HG03066 (cell line): ENCODE data around the gene VPS35L.

Experiments
- ATAC-seq: cut with Tn5 transposase; IDR thresholded peaks from one replicate; pipeline ENCODE4 v1.9.1; 2021; ENCODE audit warnings: low read depth; ENCODE audit not compliant: unreplicated experiment

The VPS35L gene

DNA sequence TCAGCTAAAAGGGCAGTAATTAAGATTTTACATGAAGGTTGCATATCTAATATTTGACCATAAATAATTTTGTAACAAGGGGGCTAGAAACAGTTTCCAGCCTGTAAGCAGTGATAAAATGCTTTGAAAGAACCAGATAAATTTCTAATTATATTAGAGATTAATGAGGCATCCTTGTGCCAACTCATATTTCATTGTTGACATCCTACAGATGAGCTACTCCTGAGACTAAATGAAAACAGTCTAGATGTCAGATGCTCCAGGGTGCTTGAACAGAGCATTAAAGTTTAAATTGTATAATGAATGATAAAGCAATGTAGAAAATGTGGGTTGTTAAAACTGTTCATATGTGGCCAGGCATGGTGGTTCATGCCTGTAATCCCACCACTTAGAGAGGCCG lies 185.9 kb downstream of the VPS35L start:
- no peak for ATAC-seq

DNA sequence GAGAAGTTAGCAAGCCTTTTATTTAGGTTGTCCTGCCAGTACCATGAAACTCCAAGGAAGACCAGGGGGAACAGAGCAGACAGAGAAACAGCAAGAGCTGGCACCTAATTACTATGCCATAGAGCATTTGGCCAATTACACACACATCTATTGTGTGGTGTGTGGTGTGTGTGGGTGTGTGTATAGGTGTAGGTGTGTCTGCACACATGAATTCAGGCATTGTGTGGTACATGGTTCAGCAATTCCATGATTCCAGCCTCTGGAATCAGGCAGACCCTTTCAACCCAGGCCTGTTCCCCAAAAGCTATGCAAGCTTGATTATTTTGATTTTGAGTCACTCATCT lies 188.3 kb downstream of the VPS35L start:
- ATAC-seq = no peak

DNA sequence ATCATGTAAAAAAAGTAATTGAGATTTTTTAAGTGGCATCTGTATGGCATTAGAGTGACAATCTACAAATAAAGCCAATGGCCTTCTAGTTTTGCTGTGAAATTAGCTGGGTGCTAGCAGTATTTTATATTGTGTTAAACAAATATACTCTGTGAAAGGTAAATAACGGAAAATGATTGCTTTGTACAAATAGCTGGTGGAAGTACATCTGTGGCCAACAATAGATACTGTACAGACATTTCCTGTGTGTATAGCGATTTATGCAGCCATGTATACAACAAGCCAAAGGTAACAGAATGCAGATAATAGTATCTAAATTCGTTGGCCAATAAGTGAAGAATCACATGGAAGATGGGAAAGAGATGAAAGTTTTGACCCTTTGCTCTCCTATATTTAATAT lies 189.2 kb downstream of the VPS35L start:
- ATAC-seq = no peak

DNA sequence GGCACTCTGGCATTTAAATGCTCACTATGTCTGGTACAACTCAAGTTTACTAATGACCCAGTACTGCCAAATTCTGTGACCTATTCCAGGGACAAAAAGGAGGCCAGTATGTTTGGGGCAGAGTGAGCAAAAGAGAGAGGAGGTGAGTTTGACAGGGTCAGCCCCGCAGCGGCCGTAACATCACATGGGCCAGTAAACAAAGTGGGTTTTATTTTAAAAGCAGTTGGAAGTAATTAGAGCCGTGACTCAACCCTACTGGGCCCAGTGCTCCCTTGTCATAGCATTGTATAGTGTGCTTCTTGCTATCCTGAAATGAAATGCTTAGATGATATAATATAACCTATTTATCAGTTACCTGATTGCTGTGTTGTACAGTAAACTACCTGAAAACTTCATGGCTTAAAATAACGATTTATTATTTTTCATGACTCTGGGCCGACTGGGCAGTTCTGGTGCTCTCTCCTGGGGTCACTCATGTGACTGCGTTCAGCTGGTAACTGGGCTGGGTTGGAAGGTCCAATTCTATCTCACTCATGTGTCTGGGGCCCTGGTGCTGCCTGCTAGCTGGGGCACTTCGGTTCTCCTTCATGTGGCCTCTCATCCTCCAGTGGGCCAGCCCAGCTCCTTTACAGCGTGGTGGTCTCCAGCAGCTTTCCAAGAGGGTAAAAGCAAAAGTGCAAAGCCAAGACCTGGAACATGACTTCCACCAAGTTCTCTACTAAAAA lies 189.9 kb downstream of the VPS35L start:
- no peak for ATAC-seq

DNA sequence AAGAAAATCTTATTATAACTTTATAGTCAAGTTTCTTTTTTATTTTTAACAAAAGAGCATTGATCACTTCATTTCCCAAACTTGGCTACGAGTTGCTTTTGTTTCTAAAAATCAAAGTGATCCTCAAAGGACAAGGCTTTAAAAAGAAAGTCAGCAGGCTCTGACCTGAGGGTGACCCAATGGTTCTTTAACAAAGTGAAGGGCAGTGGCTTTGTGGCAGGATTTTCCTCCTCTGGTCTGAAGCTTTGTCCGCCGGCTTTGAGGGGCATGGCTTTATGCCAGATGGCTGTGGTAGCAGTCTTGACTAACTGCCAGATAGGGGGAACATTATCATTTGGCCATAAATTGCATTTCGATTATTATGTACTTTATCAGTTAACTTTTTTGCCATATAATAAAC lies 191.1 kb downstream of the VPS35L start:
- no peak for ATAC-seq

DNA sequence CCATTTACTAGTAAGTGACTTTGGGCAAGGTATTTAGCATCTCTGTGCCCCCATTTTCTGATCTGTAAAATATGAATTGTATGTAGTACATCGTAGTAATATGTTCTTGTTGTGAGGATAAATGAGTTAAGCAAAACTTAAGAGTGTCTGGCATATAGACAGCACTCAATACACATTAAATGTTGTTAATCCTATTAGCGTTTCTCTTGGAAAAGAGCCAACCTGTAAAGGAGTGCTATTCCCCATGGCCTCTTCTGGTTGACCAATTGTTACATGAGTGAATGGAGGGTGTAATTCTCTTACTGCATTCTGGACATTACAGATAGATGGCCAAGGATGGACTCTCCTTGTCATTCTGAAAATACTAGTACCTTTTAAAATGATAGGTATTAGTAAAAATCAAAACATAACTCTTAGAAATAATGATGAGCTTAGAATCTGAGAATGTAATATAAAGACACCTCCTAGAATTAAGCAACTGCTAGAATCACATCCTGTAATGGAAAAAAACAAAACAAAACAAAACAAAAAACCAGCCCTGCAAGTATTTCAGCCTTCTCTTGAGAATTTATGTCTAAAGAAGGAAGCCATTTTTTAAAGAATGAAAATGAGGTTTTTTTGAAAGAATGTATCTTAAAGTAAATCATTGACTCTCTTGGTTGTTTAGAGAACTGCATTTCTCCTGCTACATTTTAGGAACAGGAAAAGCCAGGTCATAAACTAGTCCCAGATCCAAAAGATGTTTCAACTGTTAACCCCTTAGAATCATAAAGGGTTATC lies 193.1 kb downstream of the VPS35L start:
- ATAC-seq = no peak

DNA sequence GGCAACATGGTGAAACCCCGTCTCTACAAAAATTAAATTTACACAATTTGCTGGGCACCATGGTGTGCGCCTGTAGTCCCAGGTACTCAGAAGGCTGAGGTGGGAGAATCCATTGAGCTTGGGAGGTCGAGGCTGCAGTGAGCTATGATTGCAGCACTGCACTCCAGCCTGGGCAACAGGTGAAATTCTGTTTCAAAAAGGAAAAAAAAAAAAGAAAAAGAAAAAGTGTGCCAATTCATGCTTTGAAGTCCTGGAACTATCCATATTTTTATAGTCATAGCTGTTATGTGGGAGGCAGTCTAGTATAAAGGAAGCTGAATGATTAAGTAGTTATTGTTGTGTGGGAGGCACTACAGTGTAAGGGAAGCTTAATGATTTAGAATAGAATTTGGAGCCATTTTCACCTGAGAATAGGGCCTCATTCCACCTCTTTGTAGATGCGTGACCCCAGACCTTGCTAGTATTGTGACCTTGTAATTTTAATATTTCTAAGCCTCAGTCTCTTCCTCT lies 194.1 kb downstream of the VPS35L start:
- no peak for ATAC-seq
